ENCODE data around the gene ATP8A2.
"Not testable (repeated sequence)": the region's sequence is repeated elsewhere in the genome, so short reads cannot be mapped to it uniquely, and the experiment has no call there.

GRCh38 chr13:25572171-25572570 is 200.4 kb downstream of the ATP8A2 start:
- TF ChIP-seq, protein P1, sequence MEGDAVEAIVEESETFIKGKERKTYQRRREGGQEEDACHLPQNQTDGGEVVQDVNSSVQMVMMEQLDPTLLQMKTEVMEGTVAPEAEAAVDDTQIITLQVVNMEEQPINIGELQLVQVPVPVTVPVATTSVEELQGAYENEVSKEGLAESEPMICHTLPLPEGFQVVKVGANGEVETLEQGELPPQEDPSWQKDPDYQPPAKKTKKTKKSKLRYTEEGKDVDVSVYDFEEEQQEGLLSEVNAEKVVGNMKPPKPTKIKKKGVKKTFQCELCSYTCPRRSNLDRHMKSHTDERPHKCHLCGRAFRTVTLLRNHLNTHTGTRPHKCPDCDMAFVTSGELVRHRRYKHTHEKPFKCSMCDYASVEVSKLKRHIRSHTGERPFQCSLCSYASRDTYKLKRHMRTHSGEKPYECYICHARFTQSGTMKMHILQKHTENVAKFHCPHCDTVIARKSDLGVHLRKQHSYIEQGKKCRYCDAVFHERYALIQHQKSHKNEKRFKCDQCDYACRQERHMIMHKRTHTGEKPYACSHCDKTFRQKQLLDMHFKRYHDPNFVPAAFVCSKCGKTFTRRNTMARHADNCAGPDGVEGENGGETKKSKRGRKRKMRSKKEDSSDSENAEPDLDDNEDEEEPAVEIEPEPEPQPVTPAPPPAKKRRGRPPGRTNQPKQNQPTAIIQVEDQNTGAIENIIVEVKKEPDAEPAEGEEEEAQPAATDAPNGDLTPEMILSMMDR (IDR thresholded peaks at IDR 0.05; ENCODE audit: poor library complexity, severe bottlenecking), result not testable (repeated sequence)
- not testable (repeated sequence) for TF ChIP-seq MXI1 (conservative IDR thresholded peaks at IDR 0.05; ENCODE audit: poor library complexity, severe bottlenecking); RAD21 (conservative IDR thresholded peaks at IDR 0.05)
